ENCODE results near the gene BCAR1.

The BCAR1 gene

DNA sequence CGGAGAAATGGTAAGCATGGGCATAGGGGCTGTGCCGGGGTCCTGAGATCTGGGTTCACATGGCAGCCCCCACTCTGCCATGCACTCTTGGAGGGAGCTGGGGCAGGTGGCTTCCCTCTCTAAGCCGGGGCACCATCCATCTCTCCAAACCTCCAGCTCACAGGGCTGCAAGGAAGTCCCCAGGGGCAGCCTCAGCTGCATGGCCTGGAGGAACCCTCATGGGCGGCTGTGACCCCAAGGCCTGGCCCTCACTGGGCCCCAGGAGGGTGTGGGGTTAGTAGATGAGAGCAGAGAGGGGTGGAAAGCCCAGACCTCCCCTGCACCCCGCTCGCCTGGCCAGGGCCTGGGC is 47.0 kb downstream of the BCAR1 start:
- DNase-seq (ENCODE audit: low spot score): no peak

DNA sequence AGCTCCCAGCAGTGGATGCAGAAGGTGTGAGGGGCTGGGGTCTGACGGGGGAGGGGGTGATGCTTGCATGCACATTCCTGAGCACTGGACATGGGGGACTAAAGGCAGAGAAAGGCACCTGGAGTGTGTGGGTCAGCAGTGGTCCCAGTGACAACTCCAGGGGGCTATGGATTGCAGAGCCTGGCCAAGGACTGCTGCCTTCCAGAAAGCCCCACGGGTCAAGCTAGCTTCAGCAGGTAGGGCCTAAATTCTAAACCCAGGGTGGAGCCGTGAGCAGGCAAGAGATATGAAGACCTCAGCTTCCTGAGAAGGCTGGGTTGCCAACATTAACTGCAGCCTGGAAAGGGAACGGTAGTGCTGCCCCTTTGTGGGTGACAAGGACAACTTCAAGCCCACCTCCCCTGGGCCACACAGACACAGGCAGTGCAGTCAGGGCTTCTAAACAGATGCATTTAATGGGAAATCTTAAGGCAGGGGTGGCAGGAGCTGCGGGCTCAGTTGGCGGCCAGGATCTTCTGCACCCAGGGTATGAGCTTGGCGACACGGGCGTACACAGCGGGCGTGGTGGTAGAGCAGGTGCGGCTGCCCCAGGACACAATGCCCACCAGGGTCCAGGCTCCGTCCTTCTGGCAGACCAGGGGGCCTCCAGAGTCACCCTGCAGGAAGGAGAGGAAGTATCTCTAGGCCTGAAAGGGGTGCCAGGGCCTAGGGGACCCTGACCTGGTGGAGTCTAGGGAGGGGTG is 47.6 kb downstream of the BCAR1 start:
- no peak for DNase-seq (ENCODE audit: low spot score)

DNA sequence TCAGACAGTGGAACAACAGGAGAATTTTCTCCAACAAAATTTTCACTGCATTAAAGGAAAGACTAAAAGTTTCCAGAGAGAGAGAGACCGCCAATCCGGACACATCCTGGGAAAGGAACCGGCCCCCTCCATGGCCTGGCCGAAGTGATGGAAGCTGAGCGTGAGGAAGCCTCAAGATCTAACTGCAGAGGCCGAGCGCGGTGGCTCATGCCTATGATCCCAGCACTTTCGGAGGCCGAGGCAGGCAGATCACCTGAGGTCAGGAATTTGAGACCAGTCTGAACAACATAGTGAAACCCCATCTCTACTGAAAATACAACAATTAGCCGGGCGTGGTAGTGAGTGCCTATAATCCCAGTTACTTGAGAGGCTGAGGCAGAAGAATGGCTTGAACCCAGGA is 48.3 kb downstream of the BCAR1 start:
- DNase-seq (ENCODE audit: low spot score): no peak

GRCh38 chr16:75202069-75202590 is 49.3 kb downstream of the BCAR1 start:
- no peak for DNase-seq (ENCODE audit: low spot score)

GRCh38 chr16:75198135-75198600 is 53.3 kb downstream of the BCAR1 start:
- DNase-seq (ENCODE audit: low spot score): no peak

DNA sequence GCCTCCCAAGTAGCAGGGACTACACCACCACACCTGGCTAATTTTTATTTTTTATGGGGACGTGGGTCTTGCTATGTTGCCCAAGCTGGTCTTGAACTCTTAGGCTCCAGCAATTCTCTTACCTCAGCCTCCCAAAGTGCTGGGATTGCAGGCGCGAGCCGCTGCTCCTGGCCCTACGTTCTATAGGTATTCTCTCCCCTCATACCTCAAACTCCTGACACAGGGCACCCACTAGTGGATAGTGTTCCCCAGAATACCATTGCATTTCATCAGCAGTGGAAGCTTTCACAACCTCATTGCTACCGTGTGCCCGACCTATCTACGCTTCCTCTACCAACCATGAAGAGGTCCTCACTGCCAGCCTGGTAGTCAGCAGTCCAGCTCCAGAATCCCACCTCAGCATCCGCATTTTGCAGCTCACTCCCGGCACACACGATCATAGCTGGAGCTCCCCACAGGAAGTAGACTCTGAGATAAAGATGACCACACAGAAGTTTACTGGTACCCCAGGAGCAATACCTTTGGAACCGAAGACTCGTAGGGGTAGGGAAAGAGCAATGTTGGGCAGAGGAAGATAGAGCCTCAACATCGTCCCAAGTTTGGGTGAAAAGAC is 53.8 kb downstream of the BCAR1 start:
- no peak for DNase-seq (ENCODE audit: low spot score)

DNA sequence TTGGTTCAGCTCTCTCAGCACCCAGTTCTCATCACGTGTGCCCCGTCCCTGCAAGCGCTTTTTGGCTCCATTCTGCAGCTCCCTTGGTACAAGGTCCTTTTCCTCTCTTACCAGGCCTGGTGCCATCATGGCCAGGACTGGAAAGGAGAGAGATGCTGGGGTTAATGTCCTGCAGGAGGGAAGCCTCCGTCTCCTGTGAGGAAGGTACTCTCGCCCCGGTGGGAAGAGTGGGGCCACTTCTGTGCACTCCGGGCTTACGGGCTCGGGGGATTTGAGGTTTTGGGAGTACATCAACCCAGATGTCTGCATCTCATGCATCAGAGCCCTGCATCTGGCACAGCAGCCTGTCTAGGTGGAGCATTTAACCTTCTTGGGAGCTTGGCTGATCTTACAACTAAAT is 54.6 kb downstream of the BCAR1 start:
- no peak for DNase-seq (ENCODE audit: low spot score)

DNA sequence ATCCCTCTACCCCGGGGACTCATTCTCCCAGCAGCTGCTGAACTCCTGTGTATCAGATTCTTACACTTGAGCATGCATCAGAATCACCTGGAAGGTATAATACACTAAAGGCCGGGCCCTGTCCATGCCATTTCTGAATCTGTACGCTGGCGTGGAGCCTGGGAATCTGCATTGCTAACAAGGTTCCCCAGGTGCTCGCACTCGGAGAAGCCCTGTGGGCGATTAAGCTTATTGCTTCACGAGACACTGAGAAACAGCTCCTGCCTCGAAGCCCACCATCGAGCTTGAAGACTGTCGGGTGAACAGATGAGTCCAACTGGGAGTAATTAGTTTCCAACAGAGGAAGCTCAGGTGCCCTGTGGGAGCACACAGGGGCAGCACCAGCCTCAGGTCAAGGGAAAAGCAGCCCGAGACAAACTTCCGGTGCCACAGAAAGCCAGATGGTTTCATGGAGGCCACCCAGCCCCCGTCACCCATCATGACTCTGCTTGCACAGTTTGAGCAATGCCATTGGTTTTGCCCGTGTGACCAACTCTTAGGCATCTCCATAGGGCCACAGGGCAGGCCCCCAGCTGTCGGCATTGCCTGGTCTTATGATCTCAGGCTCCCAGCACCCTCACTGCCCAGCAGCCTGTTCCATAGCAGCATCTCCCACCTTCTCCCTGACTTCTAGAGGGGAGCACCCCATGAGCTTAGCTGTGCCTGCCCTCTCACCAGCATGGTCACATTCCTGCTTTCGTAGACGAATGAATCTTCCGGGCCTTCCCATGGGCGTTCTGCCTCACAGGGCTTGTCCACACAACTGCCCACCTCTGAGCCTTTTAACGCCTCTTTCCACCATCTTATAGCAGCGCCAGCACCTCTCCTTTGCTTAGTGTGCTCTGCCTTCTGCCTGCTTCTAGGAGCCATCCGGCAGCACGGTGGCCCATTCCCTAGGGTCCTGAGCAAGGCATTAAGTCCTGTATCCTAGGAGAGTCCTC is 55.3 kb downstream of the BCAR1 start:
- DNase-seq (ENCODE audit: low spot score): no peak

GRCh38 chr16:75193730-75194444 is 57.5 kb downstream of the BCAR1 start:
- no peak for DNase-seq (ENCODE audit: low spot score)

DNA sequence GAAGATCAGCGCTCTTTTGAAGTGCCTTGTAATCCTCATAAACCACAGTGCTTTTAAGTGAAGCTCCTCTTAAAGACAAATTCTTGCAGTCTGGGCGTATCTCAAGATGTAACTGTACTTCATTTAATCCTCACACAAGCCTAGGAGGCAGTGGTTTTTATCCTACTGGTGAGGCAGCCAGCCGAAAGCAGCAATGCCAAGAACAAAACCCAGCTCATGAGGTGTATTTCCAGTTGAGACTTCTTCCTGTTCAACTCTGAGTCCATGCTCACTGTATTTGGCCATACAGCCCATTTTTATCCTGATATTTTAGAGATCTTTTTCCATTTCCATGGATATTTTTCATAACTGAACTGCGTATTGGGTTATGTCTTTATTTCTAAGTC is 58.2 kb downstream of the BCAR1 start:
- DNase-seq (ENCODE audit: low spot score): no peak

DNA sequence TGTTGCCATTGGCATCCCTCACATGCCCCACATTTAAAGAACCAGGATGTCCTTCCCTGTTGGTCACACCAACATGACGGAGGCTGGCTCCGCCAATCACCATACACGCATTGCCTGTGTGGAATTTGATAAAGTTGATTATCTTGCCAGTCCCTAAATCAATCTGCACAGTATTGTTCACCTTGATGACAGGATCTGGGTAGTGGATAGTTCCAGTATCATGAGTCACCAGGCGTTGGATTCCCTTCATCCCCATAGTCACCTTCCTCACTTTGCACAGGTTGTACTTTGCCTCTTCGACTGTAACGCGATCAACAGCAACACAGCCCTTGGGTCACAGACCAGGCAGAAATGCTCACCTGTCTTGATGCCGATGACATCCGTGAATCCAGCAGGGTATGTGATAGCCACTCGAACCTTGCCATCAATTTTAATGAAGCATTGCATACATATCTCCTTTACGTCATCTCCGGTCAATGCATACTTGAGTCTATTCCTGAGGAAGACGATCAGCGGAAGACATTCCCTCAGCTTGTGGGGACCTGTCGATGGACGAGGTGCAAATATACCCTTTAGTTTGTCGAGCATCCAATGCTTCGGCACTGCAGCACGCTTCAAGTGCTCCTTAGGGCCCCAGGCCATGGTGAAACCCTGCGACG is 58.7 kb downstream of the BCAR1 start:
- DNase-seq (ENCODE audit: low spot score): no peak

- no peak for DNase-seq (ENCODE audit: low spot score)
Observed at GRCh38 chr16:75189638-75190245, 61.7 kb downstream of the BCAR1 start.

DNA sequence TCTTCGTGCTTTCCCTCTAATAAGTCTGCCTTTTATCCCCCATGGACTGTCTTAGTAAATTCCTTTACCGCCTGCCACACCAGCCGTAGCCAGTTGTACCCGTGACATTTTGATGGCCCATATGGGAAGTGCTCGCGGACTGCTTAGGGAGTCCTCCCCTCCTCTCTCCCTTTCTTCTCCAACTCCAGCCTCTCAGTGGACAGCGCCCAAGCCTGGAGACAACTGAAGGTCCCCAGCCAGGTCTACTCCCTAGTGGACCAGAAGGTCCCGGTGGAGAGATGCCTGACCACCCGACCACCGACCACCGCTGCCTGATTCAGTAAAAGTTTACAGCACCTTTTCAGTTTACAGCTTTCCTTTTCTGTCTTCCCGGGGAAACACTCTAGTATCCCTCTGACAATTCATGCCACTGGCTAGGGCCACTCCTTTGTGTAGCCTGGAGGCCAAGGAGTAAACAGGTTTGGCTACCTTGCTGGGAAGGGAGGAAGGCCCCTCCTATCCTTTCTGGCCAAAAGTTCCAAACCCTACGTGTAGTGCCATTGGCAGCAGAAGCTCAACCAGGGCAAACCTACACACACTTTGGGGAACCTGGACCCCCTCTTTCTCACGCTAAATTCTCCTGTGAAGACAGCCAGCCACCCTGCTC is 62.5 kb downstream of the BCAR1 start:
- no peak for DNase-seq (ENCODE audit: low spot score)

GRCh38 chr16:75181630-75182029 is 69.8 kb downstream of the BCAR1 start:
- DNase-seq (ENCODE audit: low spot score): no peak

DNA sequence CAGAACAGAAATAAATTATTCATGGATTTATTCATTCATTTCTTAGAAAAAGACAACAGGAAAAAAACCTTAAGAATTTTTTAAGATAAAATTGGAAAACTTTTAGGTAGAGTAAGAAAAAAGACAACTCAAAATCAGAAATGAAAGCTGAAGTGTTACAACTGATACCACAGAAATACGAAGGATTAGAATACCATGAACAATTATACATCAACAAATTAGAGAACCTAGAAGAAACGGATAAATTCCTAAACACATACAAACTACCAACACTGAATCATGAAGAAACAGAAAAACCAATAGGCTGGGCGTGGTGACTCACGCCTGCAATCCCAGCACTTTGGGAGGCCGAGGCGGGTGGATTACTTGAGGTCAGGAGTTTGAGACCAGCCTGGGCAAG is 72.2 kb downstream of the BCAR1 start:
- no peak for DNase-seq (ENCODE audit: low spot score)
